Measurements from ENCODE around the gene SELENBP1.

- TF ChIP-seq, protein P1, sequence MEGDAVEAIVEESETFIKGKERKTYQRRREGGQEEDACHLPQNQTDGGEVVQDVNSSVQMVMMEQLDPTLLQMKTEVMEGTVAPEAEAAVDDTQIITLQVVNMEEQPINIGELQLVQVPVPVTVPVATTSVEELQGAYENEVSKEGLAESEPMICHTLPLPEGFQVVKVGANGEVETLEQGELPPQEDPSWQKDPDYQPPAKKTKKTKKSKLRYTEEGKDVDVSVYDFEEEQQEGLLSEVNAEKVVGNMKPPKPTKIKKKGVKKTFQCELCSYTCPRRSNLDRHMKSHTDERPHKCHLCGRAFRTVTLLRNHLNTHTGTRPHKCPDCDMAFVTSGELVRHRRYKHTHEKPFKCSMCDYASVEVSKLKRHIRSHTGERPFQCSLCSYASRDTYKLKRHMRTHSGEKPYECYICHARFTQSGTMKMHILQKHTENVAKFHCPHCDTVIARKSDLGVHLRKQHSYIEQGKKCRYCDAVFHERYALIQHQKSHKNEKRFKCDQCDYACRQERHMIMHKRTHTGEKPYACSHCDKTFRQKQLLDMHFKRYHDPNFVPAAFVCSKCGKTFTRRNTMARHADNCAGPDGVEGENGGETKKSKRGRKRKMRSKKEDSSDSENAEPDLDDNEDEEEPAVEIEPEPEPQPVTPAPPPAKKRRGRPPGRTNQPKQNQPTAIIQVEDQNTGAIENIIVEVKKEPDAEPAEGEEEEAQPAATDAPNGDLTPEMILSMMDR (IDR thresholded peaks at IDR 0.05): no peak
- TF ChIP-seq POLR2A (IDR thresholded peaks at IDR 0.05): no peak
These were observed 4.8 kb upstream of the SELENBP1 start for GRCh38 chr1:151377150-151377884.
